ENCODE data around the gene SFTPD. TPM values are rescaled to one million over a fixed set of nuclear protein-coding genes. Genes with fewer than 3 reads are reported as not detected.
A peak's percentile ranks its signal among the peaks of the same experiment; 100 is the strongest.
"Not testable (repeated sequence)": the region's sequence is repeated elsewhere in the genome, so short reads cannot be mapped to it uniquely, and the experiment has no call there.

The SFTPD gene
- total RNA-seq, result not detected

- no peak within 1 kb of the TSS for H3K4me3 Mint-ChIP-seq
- no peak within 1 kb of the TSS for H3K27ac Mint-ChIP-seq
- H3K27me3 Mint-ChIP-seq (ENCODE audit: low read depth), result peaks cover 8% of the 10 kb centered on the region
- intact Hi-C loops (cut with micrococcal nuclease), result no loop called here
- DNase-seq, result no peak
- H3K4me1 Mint-ChIP-seq (ENCODE audit: low read depth), result no peaks in the 10 kb centered on the region
- CTCF ChIA-PET, result no interaction called here
- H3K9me3 Mint-ChIP-seq, result peaks cover 15% of the 10 kb centered on the region
- peaks cover 2% of the 10 kb centered on the region for H3K36me3 Mint-ChIP-seq (ENCODE audit: low read depth)
Measured at GRCh38 chr10:79948976-79949722, at the start of gene SFTPD. Gene SFTPD, minus strand, starts transcription at chr10:79949105. Its CDS starts 2,446 bp downstream, at chr10:79946659.

GRCh38 chr10:79995979-79996634 is 47.2 kb upstream of the SFTPD start:
- no peak for DNase-seq
- H3K27ac Mint-ChIP-seq, result no peak overlapping the region
- no peaks in the 10 kb centered on the region for H3K4me1 Mint-ChIP-seq (ENCODE audit: low read depth)
- H3K9me3 Mint-ChIP-seq, result no peaks in the 10 kb centered on the region
- H3K27me3 Mint-ChIP-seq (ENCODE audit: low read depth), result peaks cover 17% of the 10 kb centered on the region
- H3K4me3 Mint-ChIP-seq, result no peak overlapping the region
- intact Hi-C loops (cut with micrococcal nuclease), result no loop called here
- CTCF ChIA-PET, result interaction anchor here (0.7 kb wide), 1 partner anchor 13 kb away, joined by 4 read pairs; no protein-coding TSS in a partner anchor
- no peaks in the 10 kb centered on the region for H3K36me3 Mint-ChIP-seq (ENCODE audit: low read depth)

- H3K27me3 Mint-ChIP-seq (ENCODE audit: low read depth), result peaks cover 13% of the 10 kb centered on the region
- no peak overlapping the region for H3K27ac Mint-ChIP-seq
- no peaks in the 10 kb centered on the region for H3K4me1 Mint-ChIP-seq (ENCODE audit: low read depth)
- CTCF ChIA-PET, result no interaction called here
- H3K9me3 Mint-ChIP-seq, result peaks cover 11% of the 10 kb centered on the region
- intact Hi-C loops (cut with micrococcal nuclease), result no loop called here
- DNase-seq, result no peak
- H3K4me3 Mint-ChIP-seq, result no peak overlapping the region
- H3K36me3 Mint-ChIP-seq (ENCODE audit: low read depth), result no peaks in the 10 kb centered on the region
Measured at GRCh38 chr10:79994556-79994955, 45.7 kb upstream of the SFTPD start.

- intact Hi-C loops (cut with micrococcal nuclease); H3K36me3 Mint-ChIP-seq (ENCODE audit: low read depth); CTCF ChIA-PET; H3K27ac Mint-ChIP-seq; DNase-seq; H3K4me3 Mint-ChIP-seq: not testable (repeated sequence)
- peaks cover 13% of the 10 kb centered on the region for H3K4me1 Mint-ChIP-seq (ENCODE audit: low read depth)
- H3K9me3 Mint-ChIP-seq, result peaks cover 18% of the 10 kb centered on the region
- H3K27me3 Mint-ChIP-seq (ENCODE audit: low read depth), result peaks cover 25% of the 10 kb centered on the region
Measured at GRCh38 chr10:79988199-79988598, 39.3 kb upstream of the SFTPD start.

- H3K36me3 Mint-ChIP-seq (ENCODE audit: low read depth); DNase-seq; H3K27ac Mint-ChIP-seq; H3K4me3 Mint-ChIP-seq; CTCF ChIA-PET; intact Hi-C loops (cut with micrococcal nuclease): not testable (repeated sequence)
- H3K9me3 Mint-ChIP-seq, result peaks cover 18% of the 10 kb centered on the region
- H3K27me3 Mint-ChIP-seq (ENCODE audit: low read depth), result peaks cover 34% of the 10 kb centered on the region
- H3K4me1 Mint-ChIP-seq (ENCODE audit: low read depth), result peaks cover 13% of the 10 kb centered on the region
Measured at GRCh38 chr10:79986661-79987060, 37.8 kb upstream of the SFTPD start.

GRCh38 chr10:79985481-79986072 is 36.7 kb upstream of the SFTPD start:
- no peak for DNase-seq
- H3K4me1 Mint-ChIP-seq (ENCODE audit: low read depth), result peaks cover 13% of the 10 kb centered on the region
- no peak overlapping the region for H3K4me3 Mint-ChIP-seq
- peaks cover 1% of the 10 kb centered on the region for H3K36me3 Mint-ChIP-seq (ENCODE audit: low read depth)
- peaks cover 40% of the 10 kb centered on the region for H3K27me3 Mint-ChIP-seq (ENCODE audit: low read depth)
- CTCF ChIA-PET, result no interaction called here
- H3K27ac Mint-ChIP-seq, result no peak overlapping the region
- intact Hi-C loops (cut with micrococcal nuclease), result no loop called here
- peaks cover 14% of the 10 kb centered on the region for H3K9me3 Mint-ChIP-seq

- H3K4me3 Mint-ChIP-seq, result no peak overlapping the region
- DNase-seq, result peak; percentile 65
- H3K9me3 Mint-ChIP-seq, result peaks cover 10% of the 10 kb centered on the region
- peaks cover 1% of the 10 kb centered on the region for H3K36me3 Mint-ChIP-seq (ENCODE audit: low read depth)
- H3K27me3 Mint-ChIP-seq (ENCODE audit: low read depth), result peaks cover 47% of the 10 kb centered on the region
- intact Hi-C loops (cut with micrococcal nuclease), result no loop called here
- H3K4me1 Mint-ChIP-seq (ENCODE audit: low read depth), result peaks cover 13% of the 10 kb centered on the region
- CTCF ChIA-PET, result interaction anchor here (0.6 kb wide), 1 partner anchor 274 kb away, joined by 3 read pairs; no protein-coding TSS in a partner anchor
- no peak overlapping the region for H3K27ac Mint-ChIP-seq
Measured at GRCh38 chr10:79984851-79985250, 35.9 kb upstream of the SFTPD start.

GRCh38 chr10:79983286-79983909 is 34.5 kb upstream of the SFTPD start:
- no peaks in the 10 kb centered on the region for H3K36me3 Mint-ChIP-seq (ENCODE audit: low read depth)
- H3K27me3 Mint-ChIP-seq (ENCODE audit: low read depth), result peaks cover 48% of the 10 kb centered on the region
- H3K4me1 Mint-ChIP-seq (ENCODE audit: low read depth), result peaks cover 13% of the 10 kb centered on the region
- no peak overlapping the region for H3K27ac Mint-ChIP-seq
- H3K9me3 Mint-ChIP-seq, result peaks cover 2% of the 10 kb centered on the region
- intact Hi-C loops (cut with micrococcal nuclease), result no loop called here
- no peak overlapping the region for H3K4me3 Mint-ChIP-seq
- CTCF ChIA-PET, result interaction anchor here (0.9 kb wide), 1 partner anchor 13 kb away, joined by 4 read pairs; no protein-coding TSS in a partner anchor
- DNase-seq, result no peak

- H3K27ac Mint-ChIP-seq, result no peak overlapping the region
- intact Hi-C loops (cut with micrococcal nuclease), result no loop called here
Measured at GRCh38 chr10:79982861-79983260, 34.0 kb upstream of the SFTPD start.

GRCh38 chr10:79982362-79982800 is 33.5 kb upstream of the SFTPD start:
- Mint-ChIP-seq H3K4me1 (ENCODE audit: low read depth) (peaks cover 13% of the 10 kb centered on the region), H3K4me3 (no peak overlapping the region), H3K27me3 (ENCODE audit: low read depth) (peaks cover 45% of the 10 kb centered on the region), H3K27ac (no peak overlapping the region), H3K9me3 (no peaks in the 10 kb centered on the region), H3K36me3 (ENCODE audit: low read depth) (no peaks in the 10 kb centered on the region)
- DNase-seq, result peak; percentile 10
- CTCF ChIA-PET, result interaction anchor here (0.9 kb wide), 1 partner anchor 14 kb away, joined by 4 read pairs; no protein-coding TSS in a partner anchor
- intact Hi-C loops (cut with micrococcal nuclease), result no loop called here

More at GRCh38 chr10:79982861-79983260, 34.0 kb upstream of the SFTPD start:
- DNase-seq, result no peak
- H3K36me3 Mint-ChIP-seq (ENCODE audit: low read depth), result no peaks in the 10 kb centered on the region
- no peaks in the 10 kb centered on the region for H3K9me3 Mint-ChIP-seq
- no peak overlapping the region for H3K4me3 Mint-ChIP-seq
- H3K4me1 Mint-ChIP-seq (ENCODE audit: low read depth), result peaks cover 13% of the 10 kb centered on the region
- CTCF ChIA-PET, result interaction anchor here (0.9 kb wide), 1 partner anchor 14 kb away, joined by 4 read pairs; no protein-coding TSS in a partner anchor
- H3K27me3 Mint-ChIP-seq (ENCODE audit: low read depth), result peaks cover 48% of the 10 kb centered on the region

GRCh38 chr10:79981450-79982361 is 32.8 kb upstream of the SFTPD start:
- Mint-ChIP-seq H3K9me3 (no peaks in the 10 kb centered on the region), H3K4me1 (ENCODE audit: low read depth) (peaks cover 13% of the 10 kb centered on the region), H3K4me3 (peak overlapping the region; percentile 62), H3K36me3 (ENCODE audit: low read depth) (no peaks in the 10 kb centered on the region), H3K27ac (no peak overlapping the region), H3K27me3 (ENCODE audit: low read depth) (peaks cover 41% of the 10 kb centered on the region)
- CTCF ChIA-PET, result no interaction called here
- DNase-seq, result peak; percentile 24
- intact Hi-C loops (cut with micrococcal nuclease), result loop anchor here (1.0 kb wide), 1 partner anchor 26 kb away; no protein-coding TSS in a partner anchor
